H4 (cell line): ENCODE results near the gene NPEPL1. TPM values are rescaled to one million over a fixed set of nuclear protein-coding genes. Genes with fewer than 3 reads are reported as not detected.
"Not testable (repeated sequence)": the region's sequence is repeated elsewhere in the genome, so short reads cannot be mapped to it uniquely, and the experiment has no call there.

Experiments
- DNase-seq: peaks from one replicate; pipeline ENCODE4 v3.0.0-alpha.2; 2015; ENCODE audit warnings: low spot score
- total RNA-seq: library from RNA; depleted of rRNA; stranded (reverse); fragments of >200 nt; shearing (Covaris generic); gene quantifications from 2 replicates; pipeline ENCODE4 v1.2.3, GENCODE V29; 2014; rRNA removed

The NPEPL1 gene
- 0.95 and 1.1 TPM in 2 replicates for total RNA-seq

- DNase-seq: no peak
These were observed at the start of gene NPEPL1 for GRCh38 chr20:58692579-58693225. Gene NPEPL1, plus strand, starts transcription at chr20:58692800. Its CDS starts 101 bp downstream, at chr20:58692901.

GRCh38 chr20:58642896-58643295 is 49.7 kb upstream of the NPEPL1 start:
- DNase-seq: not testable (repeated sequence)

- DNase-seq: peak; percentile 54
These were observed 47.1 kb upstream of the NPEPL1 start for GRCh38 chr20:58645412-58645968.

- no peak for DNase-seq
These were observed 46.3 kb upstream of the NPEPL1 start for GRCh38 chr20:58646257-58646656.

GRCh38 chr20:58646703-58647102 is 45.9 kb upstream of the NPEPL1 start:
- DNase-seq: no peak

GRCh38 chr20:58647162-58647795 is 45.3 kb upstream of the NPEPL1 start:
- DNase-seq: no peak

GRCh38 chr20:58647796-58648501 is 44.7 kb upstream of the NPEPL1 start:
- DNase-seq: no peak

- DNase-seq: not testable (repeated sequence)
These were observed 44.1 kb upstream of the NPEPL1 start for GRCh38 chr20:58648502-58648825.

GRCh38 chr20:58649288-58650180 is 43.1 kb upstream of the NPEPL1 start:
- no peak for DNase-seq

- no peak for DNase-seq
These were observed 42.3 kb upstream of the NPEPL1 start for GRCh38 chr20:58650181-58650775.

GRCh38 chr20:58650776-58651558 is 41.6 kb upstream of the NPEPL1 start, which contains the start of gene STX16:
Gene STX16, plus strand, starts transcription at chr20:58651283. Its CDS starts 724 bp downstream, at chr20:58652007.
- peak; percentile 91 for DNase-seq

GRCh38 chr20:58651559-58651945 is 41.0 kb upstream of the NPEPL1 start:
- no peak for DNase-seq

- DNase-seq: peak; percentile 72
These were observed 40.5 kb upstream of the NPEPL1 start for GRCh38 chr20:58651946-58652605.

- no peak for DNase-seq
These were observed 39.9 kb upstream of the NPEPL1 start for GRCh38 chr20:58652606-58653294.

GRCh38 chr20:58654337-58654736 is 38.3 kb upstream of the NPEPL1 start:
- no peak for DNase-seq

- no peak for DNase-seq
These were observed 37.1 kb upstream of the NPEPL1 start for GRCh38 chr20:58655328-58656107.

- DNase-seq: no peak
These were observed 35.8 kb upstream of the NPEPL1 start for GRCh38 chr20:58656831-58657230.

GRCh38 chr20:58657262-58657661 is 35.3 kb upstream of the NPEPL1 start:
- no peak for DNase-seq
